OCI-LY7 (cell line): Measurements from ENCODE around the gene DRAM1.

ENCODE experiments used
- CTCF ChIP-seq: fragments of 200-600 bp; sonication (generic); conservative IDR thresholded peaks from 2 replicates; pipeline ENCODE4 v1.5.1; 2014; ENCODE audit warnings: mild to moderate bottlenecking, antibody characterized with exemption, low read length, moderate library complexity, mixed read lengths
- EZH2phosphoT487 ChIP-seq: fragments of 200-600 bp; sonication (generic); IDR thresholded peaks from 2 replicates; pipeline ENCODE4 v1.6.1; 2018; ENCODE audit warnings: low read depth, borderline replicate concordance, mild to moderate bottlenecking, mixed run types, antibody characterized with exemption, low read length, moderate library complexity, mixed read lengths

GRCh38 chr12:101939306-101939705, 61.9 kb downstream of the DRAM1 start:
- TF ChIP-seq CTCF (no peak), EZH2phosphoT487 (no peak)
